ENCODE measurements around the gene DHRS7C.
A peak's percentile ranks its signal among the peaks of the same experiment; 100 is the strongest.

DHRS7C gene

DNA sequence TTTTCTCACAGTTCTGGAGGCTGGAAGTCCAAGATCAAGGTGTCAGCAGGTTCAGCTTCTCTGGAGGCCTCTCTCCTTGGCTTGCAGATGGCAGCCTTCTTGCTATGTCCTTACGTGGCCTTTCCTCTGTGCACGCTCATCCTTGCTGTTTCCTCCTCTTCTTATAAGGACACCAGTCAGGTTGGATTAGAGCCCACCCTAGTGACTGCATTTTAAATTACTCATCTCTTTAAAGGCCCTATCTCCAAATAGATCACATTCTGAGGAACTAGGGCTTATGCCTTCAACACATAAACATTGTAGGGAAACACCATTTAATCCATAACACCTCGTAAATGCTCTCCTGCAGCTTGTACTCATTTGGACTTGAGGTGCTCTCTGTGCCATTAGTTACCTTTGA lies 36.3 kb downstream of the DHRS7C start:
- DNase-seq, result no peak

DNA sequence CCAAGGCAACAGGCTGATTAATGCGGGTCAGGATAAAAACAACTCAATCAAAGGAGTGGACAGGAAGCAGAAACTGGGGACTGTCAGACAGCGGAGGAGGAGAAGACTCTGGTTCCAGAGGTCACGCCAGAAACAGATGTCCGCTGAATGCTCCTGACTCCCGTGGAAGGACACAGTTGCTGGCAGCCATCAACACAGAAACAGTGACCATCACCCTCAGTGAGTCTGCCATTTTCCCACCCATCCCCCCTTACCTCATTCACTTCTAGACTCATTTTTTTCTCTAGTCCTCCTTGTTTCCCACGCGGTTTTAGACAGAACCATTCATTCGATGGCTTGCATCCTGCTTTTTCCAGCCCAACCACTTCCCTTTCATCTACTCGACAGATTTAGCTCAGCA lies 40.9 kb downstream of the DHRS7C start:
- no peak for DNase-seq

GRCh38 chr17:9729735-9730420 lies 61.5 kb downstream of the DHRS7C start:
- no peak for DNase-seq

- DNase-seq, result peak; percentile 79
Observed at GRCh38 chr17:9729034-9729650, 62.2 kb downstream of the DHRS7C start.

DNA sequence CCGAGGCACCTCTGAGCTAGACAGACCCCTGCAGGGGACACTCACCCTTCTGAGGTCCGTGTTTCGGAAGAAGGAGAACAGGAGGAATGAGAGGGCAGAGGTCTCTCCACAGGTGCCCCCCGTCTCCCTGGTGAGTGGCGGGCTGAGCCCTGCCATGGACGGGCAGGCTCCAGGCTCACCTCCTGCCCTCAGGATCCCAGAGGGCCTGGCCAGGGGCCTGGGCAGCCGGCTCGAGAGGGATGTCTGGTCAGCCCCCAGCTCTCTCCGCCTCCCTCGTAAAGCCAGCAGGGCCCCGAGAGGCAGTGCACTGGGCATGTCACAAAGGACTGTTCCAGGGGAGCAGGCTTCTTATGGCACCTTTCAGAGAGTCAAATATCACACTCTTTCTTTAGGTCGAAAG lies 62.8 kb downstream of the DHRS7C start:
- no peak for DNase-seq

DNA sequence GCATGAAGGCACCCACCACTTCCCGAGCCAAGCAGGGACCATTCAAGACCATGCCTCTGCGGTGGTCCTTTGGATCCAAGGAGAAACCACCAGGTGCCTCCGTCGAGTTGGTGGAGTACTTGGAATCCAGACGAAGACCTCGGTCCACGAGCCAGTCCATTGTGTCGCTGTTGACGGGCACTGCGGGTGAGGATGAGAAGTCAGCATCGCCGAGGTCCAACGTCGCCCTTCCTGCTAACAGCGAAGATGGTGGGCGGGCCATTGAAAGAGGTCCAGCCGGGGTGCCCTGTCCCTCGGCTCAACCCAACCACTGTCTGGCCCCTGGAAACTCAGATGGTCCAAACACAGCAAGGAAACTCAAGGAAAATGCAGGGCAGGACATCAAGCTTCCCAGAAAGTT lies 63.4 kb downstream of the DHRS7C start:
- no peak for DNase-seq

DNA sequence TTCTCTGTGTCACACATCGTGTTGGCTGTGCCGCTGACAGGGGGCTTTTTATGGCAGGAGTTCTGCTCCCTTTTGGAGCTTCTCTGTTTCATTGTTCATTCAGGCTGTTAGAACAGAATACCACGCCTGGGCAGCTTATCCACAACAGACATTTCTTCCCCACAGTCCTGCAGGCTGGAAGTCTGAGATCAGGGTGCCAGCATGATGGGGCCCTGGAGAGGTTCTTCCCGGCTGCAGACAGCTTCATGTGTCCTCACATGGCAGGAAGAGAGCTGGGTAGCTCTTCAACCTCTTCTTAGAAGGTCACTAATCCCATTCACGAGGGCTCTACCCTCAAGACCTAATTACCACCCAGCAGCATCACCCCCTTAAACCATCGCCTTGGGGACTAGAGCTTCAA lies 65.1 kb downstream of the DHRS7C start:
- DNase-seq, result no peak

GRCh38 chr17:9725575-9725974 lies 65.8 kb downstream of the DHRS7C start:
- DNase-seq, result peak; percentile 39

All from eye (tissue), 1 donor.